K562 (cell line): ENCODE data around the gene SOS1. TPM values are rescaled to one million over a fixed set of nuclear protein-coding genes. Genes with fewer than 3 reads are reported as not detected.
A peak's percentile ranks its signal among the peaks of the same experiment; 100 is the strongest.

Source experiments
- CAMTA2 ChIP-seq: fragments of 250-450 bp; sonication (Bioruptor Pico); conservative IDR thresholded peaks from 2 replicates; pipeline ENCODE4 v1.5.1; 2022
- CBFA2T3 ChIP-seq: fragments of 450-650 bp; IDR thresholded peaks from 2 replicates; pipeline ENCODE4 v1.6.1; 2017
- CXXC5 ChIP-seq: fragments of 250-450 bp; sonication (Bioruptor Pico); IDR thresholded peaks from 2 replicates; pipeline ENCODE4 v1.8.0; 2022; ENCODE audit warnings: inconsistent platforms, mild to moderate bottlenecking, moderate library complexity
- MTA2 ChIP-seq: fragments of 450-650 bp; IDR thresholded peaks from 2 replicates; pipeline ENCODE4 v1.6.1; 2016; ENCODE audit warnings: low read depth
- POLR2AphosphoS5 ChIP-seq: IDR thresholded peaks from 2 replicates; pipeline ENCODE4 v1.6.1; 2011; ENCODE audit warnings: mild to moderate bottlenecking, low read depth, low read length, moderate library complexity; ENCODE audit not compliant: control insufficient read depth, insufficient read depth
- STAT5A ChIP-seq: IDR thresholded peaks from 2 replicates; pipeline ENCODE4 v1.6.1; 2012; ENCODE audit warnings: low read length, inconsistent platforms, borderline replicate concordance
- TCF3 ChIP-seq: sonication (generic); formaldehyde crosslinking; IDR thresholded peaks from 2 replicates; pipeline ENCODE4 v1.4.0; 2020; ENCODE audit warnings: mild to moderate bottlenecking, missing genetic modification reagents
- TEAD4 ChIP-seq, 2 experiments: sonication (generic) in 1 of 2; formaldehyde crosslinking in 1 of 2; IDR thresholded peaks; 2 replicates each; pipeline versions ENCODE4 v1.6.1 to v1.8.0; 2012 to 2022; ENCODE audit warnings: borderline replicate concordance in 1 of 2, inconsistent platforms in 1 of 2, low read length in 1 of 2, mild to moderate bottlenecking in 1 of 2, missing genetic modification reagents in 1 of 2
- TFAP4 ChIP-seq: sonication (generic); formaldehyde crosslinking; IDR thresholded peaks from 2 replicates; pipeline ENCODE4 v1.8.0; 2022; ENCODE audit warnings: missing genetic modification reagents, mild to moderate bottlenecking, moderate library complexity, borderline replicate concordance
- TRIM28 ChIP-seq: fragments of 450-650 bp; IDR thresholded peaks from 2 replicates; pipeline ENCODE4 v1.6.1; 2017
- ZFX ChIP-seq: sonication (generic); formaldehyde crosslinking; IDR thresholded peaks from 2 replicates; pipeline ENCODE4 v1.8.0; 2022; ENCODE audit warnings: mild to moderate bottlenecking, missing genetic modification reagents, moderate library complexity
- ZNF143 ChIP-seq: sonication (generic); formaldehyde crosslinking; IDR thresholded peaks from 2 replicates; pipeline ENCODE4 v1.9.0; 2022; ENCODE audit warnings: mild to moderate bottlenecking, missing genetic modification reagents
- ZNF318 ChIP-seq, 2 experiments: fragments of 450-650 bp; IDR thresholded peaks; 2 replicates each; pipeline ENCODE4 v1.6.1; 2016; ENCODE audit warnings: mild to moderate bottlenecking in 2 of 2, borderline replicate concordance in 1 of 2, low read depth in 1 of 2, moderate library complexity in 1 of 2
- ZNF717 ChIP-seq: fragments of 250-450 bp; sonication (Bioruptor Pico); IDR thresholded peaks from 2 replicates; pipeline ENCODE4 v1.5.0; 2021
- polyA plus RNA-seq, 8 experiments: library from polyadenylated mRNA; depleted of rRNA in 4 of 8; stranded (reverse) in 5 of 8; unstranded in 3 of 8; fragments of >200 nt; fragmentation: Nextera tagmentation in 2 of 8; fragmentation: Illumina TruSeq in 1 of 8; extraction: Ambion mirVana in 2 of 8; extraction: Trizol in 1 of 8; gene quantifications; 2 replicates each; pipeline versions ENCODE4 v1.2.1 to v1.2.3, GENCODE V29; 2011 to 2014; ENCODE audit warnings: inconsistent platforms in 1 of 8, missing spikeins in 1 of 8
- total RNA-seq, 7 experiments: library from RNA; depleted of rRNA in 6 of 7; stranded (reverse); fragments of >200 nt in 6 of 7; fragmentation: Illumina TruSeq in 2 of 7; extraction: Trizol in 2 of 7; gene quantifications; 2 replicates each; pipeline versions ENCODE4 v1.2.1 to v1.2.3, GENCODE V29; 2011 to 2021; ENCODE audit warnings: low replicate concordance in 1 of 7
- TF ChIP-seq, protein P1 (sequence below): fragments of 450-650 bp; IDR thresholded peaks from 2 replicates; pipeline ENCODE4 v1.6.1; 2017; ENCODE audit warnings: antibody characterized with exemption
- TF ChIP-seq, protein P2 (sequence below): sonication (generic); formaldehyde crosslinking; IDR thresholded peaks from 2 replicates; pipeline ENCODE4 v1.9.0; 2022; ENCODE audit warnings: mild to moderate bottlenecking, missing genetic modification reagents

The SOS1 gene
- total and polyA plus RNA-seq, 9 of the 15 experiments (the other 6 are each of a cell fraction or from before 2014, with no cell fraction given): 2.5 to 27.1 (median 16.3) TPM

- TF ChIP-seq ZNF717 (CRISPR knock-in tag): no peak
- TF ChIP-seq, protein P1, sequence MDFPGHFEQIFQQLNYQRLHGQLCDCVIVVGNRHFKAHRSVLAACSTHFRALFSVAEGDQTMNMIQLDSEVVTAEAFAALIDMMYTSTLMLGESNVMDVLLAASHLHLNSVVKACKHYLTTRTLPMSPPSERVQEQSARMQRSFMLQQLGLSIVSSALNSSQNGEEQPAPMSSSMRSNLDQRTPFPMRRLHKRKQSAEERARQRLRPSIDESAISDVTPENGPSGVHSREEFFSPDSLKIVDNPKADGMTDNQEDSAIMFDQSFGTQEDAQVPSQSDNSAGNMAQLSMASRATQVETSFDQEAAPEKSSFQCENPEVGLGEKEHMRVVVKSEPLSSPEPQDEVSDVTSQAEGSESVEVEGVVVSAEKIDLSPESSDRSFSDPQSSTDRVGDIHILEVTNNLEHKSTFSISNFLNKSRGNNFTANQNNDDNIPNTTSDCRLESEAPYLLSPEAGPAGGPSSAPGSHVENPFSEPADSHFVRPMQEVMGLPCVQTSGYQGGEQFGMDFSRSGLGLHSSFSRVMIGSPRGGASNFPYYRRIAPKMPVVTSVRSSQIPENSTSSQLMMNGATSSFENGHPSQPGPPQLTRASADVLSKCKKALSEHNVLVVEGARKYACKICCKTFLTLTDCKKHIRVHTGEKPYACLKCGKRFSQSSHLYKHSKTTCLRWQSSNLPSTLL: no peak
- TF ChIP-seq CBFA2T3: peak; percentile 89
- TF ChIP-seq TEAD4 (IDR thresholded peaks at IDR 0.05; ENCODE audit: low read length): peak; percentile 82
- no peak for TF ChIP-seq TEAD4 (CRISPR knock-in tag; IDR thresholded peaks at IDR 0.05; ENCODE audit: borderline replicate concordance)
- no peak for TF ChIP-seq TRIM28
- TF ChIP-seq MTA2: peak; percentile 34; the same call in 1 of the 2 replicates
- no peak for TF ChIP-seq CAMTA2 (CRISPR knock-in tag)
- TF ChIP-seq TFAP4 (CRISPR knock-in tag): peak; percentile 72; the same call in 1 of the 2 replicates
- no peak for TF ChIP-seq ZNF143 (CRISPR knock-in tag)
- TF ChIP-seq, protein P2, sequence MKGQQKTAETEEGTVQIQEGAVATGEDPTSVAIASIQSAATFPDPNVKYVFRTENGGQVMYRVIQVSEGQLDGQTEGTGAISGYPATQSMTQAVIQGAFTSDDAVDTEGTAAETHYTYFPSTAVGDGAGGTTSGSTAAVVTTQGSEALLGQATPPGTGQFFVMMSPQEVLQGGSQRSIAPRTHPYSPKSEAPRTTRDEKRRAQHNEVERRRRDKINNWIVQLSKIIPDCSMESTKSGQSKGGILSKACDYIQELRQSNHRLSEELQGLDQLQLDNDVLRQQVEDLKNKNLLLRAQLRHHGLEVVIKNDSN: no peak
- TF ChIP-seq CXXC5 (CRISPR knock-in tag): peak; percentile 30; the same call in 1 of the 2 replicates
- peak; percentile 43; the same call in 1 of the 2 replicates for TF ChIP-seq ZFX (CRISPR knock-in tag)
- peak; percentile 36; the same call in 1 of the 2 replicates for TF ChIP-seq STAT5A
- peak; percentile 58; the same call in 1 of the 2 replicates for TF ChIP-seq POLR2AphosphoS5
- TF ChIP-seq TCF3 (CRISPR knock-in tag): peak; percentile 74
- no peak for TF ChIP-seq ZNF318 (IDR thresholded peaks at IDR 0.05; ENCODE audit: borderline replicate concordance in 1 of 2, low read depth in 1 of 2)
These were observed 175.5 kb downstream of the SOS1 start (continued) for GRCh38 chr2:38945372-38945771.
